BJ (cell line): ENCODE measurements around the gene TADA1. TPM values are rescaled to one million over a fixed set of nuclear protein-coding genes. Genes with fewer than 3 reads are reported as not detected.

Source experiments
- CTCF ChIA-PET: fragments of 350-600 bp; formaldehyde crosslinking; extraction: SDS; loops from one replicate; lab custom pipeline; 2021; ENCODE audit warnings: antibody characterized with exemption, inconsistent platforms; lab: Yijun Ruan, JAX
- POLR2A ChIA-PET: fragments of 300-600 bp; sonication (Branson Sonifier 250); formaldehyde crosslinking; extraction: SDS; loops from one replicate; lab custom pipeline; 2021; ENCODE audit warnings: antibody characterized with exemption; lab: Charles Lee
- DNase-seq: peaks from one replicate; pipeline ENCODE4 v3.0.0-alpha.2; 2011; ENCODE audit warnings: low read depth
- H3K27me3 ChIP-seq: 2 replicates; pipeline ENCODE4 v1.6.0; 2011; ENCODE audit warnings: low read length; ENCODE audit not compliant: control insufficient read depth, insufficient read depth
- H3K36me3 ChIP-seq: 2 replicates; pipeline ENCODE4 v1.5.1; 2011; ENCODE audit warnings: low read length; ENCODE audit not compliant: control insufficient read depth, insufficient read depth
- H3K4me3 ChIP-seq: 2 replicates; pipeline ENCODE4 v1.5.1; 2011; ENCODE audit warnings: low read depth, mild to moderate bottlenecking, control low read depth, low read length
- polyA plus RNA-seq: library from polyadenylated mRNA; depleted of rRNA; stranded (reverse); fragments of >200 nt; gene quantifications from 2 replicates; pipeline ENCODE4 v1.2.3, GENCODE V29; 2011
- TF ChIP-seq, protein P1 (sequence below): IDR thresholded peaks from 2 replicates; pipeline ENCODE4 v1.5.1; 2011; ENCODE audit warnings: low read depth, mild to moderate bottlenecking, control low read depth, inconsistent platforms, low read length, moderate library complexity; ENCODE audit not compliant: insufficient read depth

TADA1 gene
- polyA plus RNA-seq, 1 experiment, result 6.6 TPM

DNA sequence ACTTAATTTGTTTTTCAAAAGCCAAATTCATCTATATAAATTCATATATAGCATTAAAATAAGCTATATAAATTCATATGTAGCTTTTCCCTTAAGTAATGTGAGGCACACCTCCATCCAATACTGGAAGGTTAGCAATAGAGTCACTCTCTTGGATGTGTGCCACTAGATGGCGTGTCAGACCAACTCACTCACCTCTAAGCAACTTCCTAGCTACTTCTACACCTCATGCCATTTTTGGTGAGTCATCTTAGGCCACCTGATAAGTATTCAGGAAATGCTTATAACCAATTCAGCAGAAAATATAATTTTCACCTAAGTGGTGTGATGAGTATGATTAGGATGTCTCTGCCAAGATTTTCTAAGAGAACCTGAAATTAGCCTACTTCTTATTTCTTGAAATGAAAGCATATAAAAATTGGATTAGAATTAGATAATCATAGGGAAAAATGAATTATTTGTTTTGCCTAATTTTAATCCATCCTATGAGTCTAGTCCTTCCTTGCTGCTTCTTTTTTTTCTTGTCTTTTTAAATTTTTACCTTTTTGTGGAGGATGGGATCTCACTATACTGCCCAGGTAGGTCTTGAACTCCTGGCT lies 34.4 kb upstream of the TADA1 start:
- DNase-seq, result peak; percentile 19
- Histone ChIP-seq H3K27me3 (no peaks in the 10 kb centered on the region), H3K36me3 (no peaks in the 10 kb centered on the region), H3K4me3 (no peak overlapping the region)
- CTCF ChIA-PET, result interaction anchor here (0.7 to 13.2 kb wide), 16 partner anchors 10 to 148 kb away, joined by 3 to 343 read pairs (median 3); no protein-coding TSS in a partner anchor
- TF ChIP-seq, protein P1, sequence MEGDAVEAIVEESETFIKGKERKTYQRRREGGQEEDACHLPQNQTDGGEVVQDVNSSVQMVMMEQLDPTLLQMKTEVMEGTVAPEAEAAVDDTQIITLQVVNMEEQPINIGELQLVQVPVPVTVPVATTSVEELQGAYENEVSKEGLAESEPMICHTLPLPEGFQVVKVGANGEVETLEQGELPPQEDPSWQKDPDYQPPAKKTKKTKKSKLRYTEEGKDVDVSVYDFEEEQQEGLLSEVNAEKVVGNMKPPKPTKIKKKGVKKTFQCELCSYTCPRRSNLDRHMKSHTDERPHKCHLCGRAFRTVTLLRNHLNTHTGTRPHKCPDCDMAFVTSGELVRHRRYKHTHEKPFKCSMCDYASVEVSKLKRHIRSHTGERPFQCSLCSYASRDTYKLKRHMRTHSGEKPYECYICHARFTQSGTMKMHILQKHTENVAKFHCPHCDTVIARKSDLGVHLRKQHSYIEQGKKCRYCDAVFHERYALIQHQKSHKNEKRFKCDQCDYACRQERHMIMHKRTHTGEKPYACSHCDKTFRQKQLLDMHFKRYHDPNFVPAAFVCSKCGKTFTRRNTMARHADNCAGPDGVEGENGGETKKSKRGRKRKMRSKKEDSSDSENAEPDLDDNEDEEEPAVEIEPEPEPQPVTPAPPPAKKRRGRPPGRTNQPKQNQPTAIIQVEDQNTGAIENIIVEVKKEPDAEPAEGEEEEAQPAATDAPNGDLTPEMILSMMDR, result peak; percentile 59
- POLR2A ChIA-PET, result no interaction called here

DNA sequence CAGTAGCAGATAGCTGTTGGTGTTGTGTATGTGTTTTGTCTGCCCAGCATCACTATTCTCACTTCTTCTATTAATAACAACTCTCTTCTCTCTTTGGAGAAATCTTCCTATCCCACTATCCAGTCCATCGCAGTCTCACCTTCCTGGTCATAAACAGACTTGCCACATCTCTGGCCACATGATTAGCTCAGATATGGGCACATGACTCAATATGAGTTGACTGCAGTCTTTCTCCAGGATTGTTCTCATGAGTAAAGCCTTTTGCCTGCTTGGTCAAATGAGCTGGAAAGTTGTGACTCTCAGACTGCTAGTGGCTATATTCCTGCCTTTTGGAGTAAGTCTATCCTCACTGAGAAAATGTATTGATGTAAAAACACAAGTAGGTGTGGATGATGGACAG lies 32.9 kb upstream of the TADA1 start:
- ChIA-PET CTCF (interaction anchor here (0.5 to 13.2 kb wide), 6 partner anchors 15 to 359 kb away, joined by 3 to 343 read pairs (median 3); no protein-coding TSS in a partner anchor), POLR2A (no interaction called here)
- DNase-seq, result no peak

DNA sequence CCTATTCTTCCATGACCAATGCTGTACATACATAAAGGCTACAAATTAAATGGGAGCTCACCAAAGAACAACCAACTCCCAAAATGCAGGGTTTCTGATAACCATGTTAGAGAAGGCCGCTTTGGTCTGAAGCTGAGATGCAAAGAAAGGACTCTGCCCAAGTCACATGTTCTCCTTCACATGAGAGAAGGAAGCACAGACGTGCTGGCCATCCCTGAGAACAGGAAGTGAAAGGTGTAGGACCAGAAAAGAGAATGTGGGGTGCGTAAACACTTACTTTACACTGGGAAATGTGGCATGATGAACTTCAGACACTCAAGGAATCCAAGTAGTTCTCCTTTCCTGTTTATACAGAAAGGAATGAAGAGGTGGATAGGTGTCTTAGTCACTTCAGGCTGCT lies 31.7 kb upstream of the TADA1 start:
- ChIA-PET CTCF (interaction anchor here (4.6 to 13.2 kb wide), 2 partner anchors 23 to 150 kb away, joined by 20 to 343 read pairs; no protein-coding TSS in a partner anchor), POLR2A (no interaction called here)
- Histone ChIP-seq H3K27me3 (no peaks in the 10 kb centered on the region), H3K36me3 (no peaks in the 10 kb centered on the region), H3K4me3 (no peak overlapping the region)
- no peak for DNase-seq
- TF ChIP-seq, protein P1, result no peak

More for the DNA sequence above, 32.9 kb upstream of the TADA1 start:
- Histone ChIP-seq H3K36me3 (no peaks in the 10 kb centered on the region), H3K4me3 (no peak overlapping the region), H3K27me3 (no peaks in the 10 kb centered on the region)
- TF ChIP-seq, protein P1, result no peak

DNA sequence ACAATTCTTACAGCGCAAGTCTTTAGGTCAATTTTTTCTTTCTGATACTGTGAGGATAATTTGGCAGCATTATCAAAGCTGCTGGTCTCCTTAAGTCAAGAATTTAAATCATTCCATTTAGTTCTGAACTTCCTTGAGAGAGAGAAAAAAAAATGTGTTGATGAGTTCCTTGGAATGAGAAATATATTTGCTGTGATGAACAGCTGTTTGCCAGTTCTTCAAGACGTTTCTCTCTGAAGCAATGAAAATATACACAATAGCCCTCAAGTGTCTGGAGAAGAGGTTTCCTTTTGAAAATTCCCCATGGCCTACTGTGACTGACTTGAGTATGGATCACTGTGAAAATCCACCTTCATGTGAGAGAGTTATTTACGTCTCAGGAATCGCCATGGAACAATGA lies 31.0 kb upstream of the TADA1 start:
- DNase-seq, result no peak
- POLR2A ChIA-PET, result no interaction called here
- TF ChIP-seq, protein P1, result no peak
- no peaks in the 10 kb centered on the region for H3K27me3 ChIP-seq
- no peak overlapping the region for H3K4me3 ChIP-seq
- H3K36me3 ChIP-seq, result no peaks in the 10 kb centered on the region
- CTCF ChIA-PET, result interaction anchor here (4.6 to 13.2 kb wide), 2 partner anchors 22 to 151 kb away, joined by 20 to 343 read pairs; no protein-coding TSS in a partner anchor

DNA sequence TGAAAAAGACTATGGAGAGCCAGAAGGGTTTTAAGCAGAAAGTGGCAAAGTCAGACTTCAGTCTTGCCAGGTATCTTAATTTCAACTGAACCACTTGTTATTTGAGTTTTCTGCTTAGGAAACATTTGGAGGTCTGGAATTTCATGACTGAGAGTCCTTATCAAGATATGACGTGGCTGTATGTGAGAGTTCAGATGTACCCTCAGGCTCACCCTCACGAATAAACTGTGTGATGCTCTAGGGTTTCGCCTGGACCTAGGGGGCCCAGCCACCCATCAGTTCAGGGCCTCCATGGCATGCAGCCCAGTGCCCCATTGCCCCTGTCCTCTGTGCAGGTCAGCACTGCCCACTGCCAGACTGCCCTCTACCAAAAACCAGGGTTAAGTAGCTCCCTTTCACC lies 30.6 kb upstream of the TADA1 start:
- DNase-seq, result no peak
- ChIA-PET POLR2A (no interaction called here), CTCF (interaction anchor here (13.2 kb wide), 1 partner anchor 152 kb away, joined by 343 read pairs; no protein-coding TSS in a partner anchor)
- no peaks in the 10 kb centered on the region for H3K36me3 ChIP-seq
- TF ChIP-seq, protein P1, result no peak
- H3K27me3 ChIP-seq, result no peaks in the 10 kb centered on the region
- no peak overlapping the region for H3K4me3 ChIP-seq
